Endodermal cell (in vitro differentiated cells): ENCODE data around the gene HS1BP3. TPM values are rescaled to one million over a fixed set of nuclear protein-coding genes. Genes with fewer than 3 reads are reported as not detected.

ENCODE experiments used
- DNase-seq: peaks from one replicate; pipeline ENCODE4 v3.0.0-alpha.2; 2017
- H3K27ac ChIP-seq: 2 replicates; pipeline ENCODE4 v1.5.1; 2013; ENCODE audit warnings: mild to moderate bottlenecking, low read depth, low read length, moderate library complexity
- H3K27me3 ChIP-seq: 2 replicates; pipeline ENCODE4 v1.6.1; 2013; ENCODE audit warnings: mild to moderate bottlenecking, low read length, moderate library complexity; ENCODE audit not compliant: insufficient read depth, control insufficient read depth, poor library complexity, severe bottlenecking
- H3K36me3 ChIP-seq: 2 replicates; pipeline ENCODE4 v1.7.0; 2013; ENCODE audit warnings: mild to moderate bottlenecking, low read length, moderate library complexity; ENCODE audit not compliant: control insufficient read depth, insufficient read depth
- H3K4me1 ChIP-seq: one replicate; pipeline ENCODE4 v1.7.0; 2013; ENCODE audit warnings: low read length; ENCODE audit not compliant: control insufficient read depth, insufficient read depth
- H3K4me3 ChIP-seq: 2 replicates; pipeline ENCODE4 v1.5.1; 2013; ENCODE audit warnings: mild to moderate bottlenecking, low read length, moderate library complexity
- H3K9ac ChIP-seq: 2 replicates; pipeline ENCODE4 v1.6.1; 2013; ENCODE audit warnings: mild to moderate bottlenecking, low read length, moderate library complexity; ENCODE audit not compliant: poor library complexity, severe bottlenecking; ENCODE audit errors: extremely low read depth
- H3K9me3 ChIP-seq: 2 replicates; pipeline ENCODE4 v1.6.1; 2013; ENCODE audit warnings: mild to moderate bottlenecking, low read length, moderate library complexity; ENCODE audit not compliant: control insufficient read depth
- H3K27ac Mint-ChIP-seq: 2 replicates; pipeline ENCODE4 v1.8.0; 2020; ENCODE audit warnings: mixed read lengths
- H3K27me3 Mint-ChIP-seq: 2 replicates; pipeline ENCODE4 v1.8.0; 2021; ENCODE audit warnings: mild to moderate bottlenecking, mixed read lengths; ENCODE audit not compliant: insufficient read depth
- H3K36me3 Mint-ChIP-seq: 2 replicates; pipeline ENCODE4 v1.8.0; 2020; ENCODE audit warnings: low read depth, mixed read lengths
- H3K4me1 Mint-ChIP-seq: 2 replicates; pipeline ENCODE4 v1.8.0; 2020; ENCODE audit warnings: mixed read lengths
- H3K4me3 Mint-ChIP-seq: 2 replicates; pipeline ENCODE4 v1.8.0; 2020; ENCODE audit warnings: mild to moderate bottlenecking, moderate library complexity, mixed read lengths
- H3K9me3 Mint-ChIP-seq: 2 replicates; pipeline ENCODE4 v1.8.0; 2020; ENCODE audit warnings: mild to moderate bottlenecking, mixed read lengths
- WGBS, 2 experiments: methylation state at CpG; one replicate each; pipeline versions ENCODE4 v1.1.5 to v1.1.7; 2013; ENCODE audit warnings: missing lambda C conversion rate in 2 of 2, mixed read lengths in 1 of 2; ENCODE audit not compliant: insufficient coverage in 1 of 2, insufficient read length in 1 of 2; 5-methylcytosine and 5-hydroxymethylcytosine counted together
- total RNA-seq, 2 donors: library from RNA; stranded (reverse); fragmentation: NEBNext Ultra II Directional in 1 of 2; extraction: Animal tissue kit (Norgen Biotek cat#: 25700) in 1 of 2; gene quantifications; 2 replicates in 1 of 2; 3 replicates in 1 of 2; pipeline ENCODE4 v1.2.1, GENCODE V29; 2021
- TF ChIP-seq, protein P1 (sequence below): fragments of 200-600 bp; sonication (generic); conservative IDR thresholded peaks from 2 replicates; pipeline ENCODE4 v1.5.0; 2021; ENCODE audit warnings: antibody characterized with exemption, mild to moderate bottlenecking

HS1BP3 gene
- total RNA-seq, 2 donors from 2014 or later, result 23.0 to 26.2 TPM

DNA sequence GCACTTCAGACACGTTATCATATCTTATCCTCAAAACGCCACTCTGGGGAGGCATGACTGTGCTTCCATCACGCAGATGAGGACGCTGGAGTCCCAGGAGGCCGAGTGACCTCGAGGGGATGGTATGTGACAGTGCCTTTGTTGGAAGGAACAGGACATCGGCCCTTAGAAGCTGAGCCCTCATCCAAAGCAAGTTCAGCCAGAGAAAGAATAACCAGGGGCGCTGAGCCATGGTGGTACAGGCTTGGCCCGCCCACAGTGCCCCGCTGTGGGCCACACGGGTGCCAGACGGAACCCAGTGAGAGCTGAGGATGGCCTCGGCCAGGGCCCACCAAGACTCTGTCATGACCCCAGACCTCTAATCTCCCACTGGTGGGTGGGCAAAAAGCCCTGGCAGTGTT, 31.3 kb downstream of the HS1BP3 start:
- 91 to 92% methylated on average over 7 to 13 of the region's 13 CpGs for WGBS, 2 experiments
- H3K9me3 ChIP-seq, result no peaks in the 10 kb centered on the region
- H3K36me3 ChIP-seq, result no peaks in the 10 kb centered on the region
- peaks cover 26% of the 10 kb centered on the region for H3K4me1 ChIP-seq
- Mint-ChIP-seq H3K27ac (peak overlapping the region; percentile 33), H3K4me1 (peaks cover 10% of the 10 kb centered on the region), H3K4me3 (no peak overlapping the region), H3K9me3 (no peaks in the 10 kb centered on the region), H3K36me3 (peaks cover 14% of the 10 kb centered on the region), H3K27me3 (no peaks in the 10 kb centered on the region)
- H3K27me3 ChIP-seq, result no peaks in the 10 kb centered on the region
- H3K9ac ChIP-seq, result no peak overlapping the region
- no peak overlapping the region for H3K4me3 ChIP-seq
- H3K27ac ChIP-seq, result no peak overlapping the region
- DNase-seq, result peak; percentile 49
- TF ChIP-seq, protein P1, sequence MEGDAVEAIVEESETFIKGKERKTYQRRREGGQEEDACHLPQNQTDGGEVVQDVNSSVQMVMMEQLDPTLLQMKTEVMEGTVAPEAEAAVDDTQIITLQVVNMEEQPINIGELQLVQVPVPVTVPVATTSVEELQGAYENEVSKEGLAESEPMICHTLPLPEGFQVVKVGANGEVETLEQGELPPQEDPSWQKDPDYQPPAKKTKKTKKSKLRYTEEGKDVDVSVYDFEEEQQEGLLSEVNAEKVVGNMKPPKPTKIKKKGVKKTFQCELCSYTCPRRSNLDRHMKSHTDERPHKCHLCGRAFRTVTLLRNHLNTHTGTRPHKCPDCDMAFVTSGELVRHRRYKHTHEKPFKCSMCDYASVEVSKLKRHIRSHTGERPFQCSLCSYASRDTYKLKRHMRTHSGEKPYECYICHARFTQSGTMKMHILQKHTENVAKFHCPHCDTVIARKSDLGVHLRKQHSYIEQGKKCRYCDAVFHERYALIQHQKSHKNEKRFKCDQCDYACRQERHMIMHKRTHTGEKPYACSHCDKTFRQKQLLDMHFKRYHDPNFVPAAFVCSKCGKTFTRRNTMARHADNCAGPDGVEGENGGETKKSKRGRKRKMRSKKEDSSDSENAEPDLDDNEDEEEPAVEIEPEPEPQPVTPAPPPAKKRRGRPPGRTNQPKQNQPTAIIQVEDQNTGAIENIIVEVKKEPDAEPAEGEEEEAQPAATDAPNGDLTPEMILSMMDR, result no peak

DNA sequence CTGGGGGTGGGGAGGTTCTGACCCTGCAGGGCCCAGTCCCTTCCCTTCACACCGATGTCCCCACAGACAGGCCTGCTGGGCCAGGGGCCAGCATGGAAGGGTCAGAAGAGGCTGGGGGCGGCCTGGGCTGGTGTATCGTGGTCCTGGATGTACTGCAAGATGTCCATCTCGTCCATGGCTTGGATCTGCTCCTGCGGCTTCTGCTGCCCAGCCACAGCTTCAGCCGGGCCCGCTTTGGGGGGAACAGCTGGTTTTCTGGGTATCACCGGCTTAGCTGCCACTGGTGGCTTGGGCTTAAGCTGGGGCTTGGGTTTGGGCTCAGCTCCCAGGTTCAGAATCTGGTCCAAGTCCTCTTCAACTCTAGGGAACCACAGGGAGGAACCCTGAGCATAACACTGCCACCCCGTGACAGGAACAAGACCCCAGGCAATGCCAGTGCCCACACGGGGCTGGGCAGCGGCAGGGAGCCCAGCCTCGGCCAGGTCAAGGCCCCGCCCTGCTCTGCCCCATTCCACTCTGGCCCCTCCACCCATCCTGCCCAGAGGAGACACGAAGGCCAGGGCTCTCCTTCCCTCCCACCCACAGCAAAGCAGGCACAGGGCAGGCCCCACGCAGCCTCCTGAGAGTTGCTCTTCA, 31.9 kb downstream of the HS1BP3 start:
- 91 to 95% methylated on average over 4 to 15 of the region's 15 CpGs for WGBS, 2 experiments
- Histone ChIP-seq H3K36me3 (no peaks in the 10 kb centered on the region), H3K4me3 (no peak overlapping the region), H3K4me1 (peaks cover 31% of the 10 kb centered on the region), H3K27ac (no peak overlapping the region), H3K9ac (no peak overlapping the region), H3K27me3 (no peaks in the 10 kb centered on the region), H3K9me3 (no peaks in the 10 kb centered on the region)
- H3K4me1 Mint-ChIP-seq, result peaks cover 16% of the 10 kb centered on the region
- peak; percentile 42 for DNase-seq
- H3K36me3 Mint-ChIP-seq, result peaks cover 14% of the 10 kb centered on the region
- H3K4me3 Mint-ChIP-seq, result no peak overlapping the region
- H3K27ac Mint-ChIP-seq, result no peak overlapping the region
- H3K9me3 Mint-ChIP-seq, result no peaks in the 10 kb centered on the region
- TF ChIP-seq, protein P1, result no peak
- no peaks in the 10 kb centered on the region for H3K27me3 Mint-ChIP-seq

DNA sequence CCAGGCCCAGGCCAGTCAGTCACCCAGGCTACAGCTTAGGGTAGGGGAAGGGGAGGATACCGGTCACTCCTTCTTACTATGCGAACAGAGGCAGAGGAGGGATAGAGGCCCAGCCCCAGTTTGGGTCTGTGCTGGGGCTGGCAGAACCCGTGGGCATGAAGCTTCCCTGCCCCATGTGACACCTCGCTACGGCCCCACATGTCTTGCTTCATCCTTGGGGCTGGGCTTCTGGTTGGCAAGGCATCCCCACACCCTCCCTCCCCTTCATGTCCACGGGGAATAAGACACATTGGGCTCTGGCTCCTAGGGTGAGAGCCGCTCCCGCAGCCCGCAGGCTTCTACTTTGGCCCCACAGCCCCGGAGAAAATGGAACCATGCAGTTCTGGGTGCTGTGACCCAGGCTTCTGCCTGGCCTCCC, 32.4 kb downstream of the HS1BP3 start:
- H3K27ac Mint-ChIP-seq, result peak overlapping the region; percentile 30
- Histone ChIP-seq H3K9ac (no peak overlapping the region), H3K27me3 (no peaks in the 10 kb centered on the region), H3K4me3 (no peak overlapping the region), H3K4me1 (peaks cover 31% of the 10 kb centered on the region), H3K9me3 (no peaks in the 10 kb centered on the region), H3K27ac (peak overlapping the region; percentile 21), H3K36me3 (no peaks in the 10 kb centered on the region)
- TF ChIP-seq, protein P1, result no peak
- WGBS, 2 experiments, result 87 to 93% methylated on average over 3 to 10 of the region's 10 CpGs
- no peaks in the 10 kb centered on the region for H3K9me3 Mint-ChIP-seq
- no peaks in the 10 kb centered on the region for H3K27me3 Mint-ChIP-seq
- peaks cover 14% of the 10 kb centered on the region for H3K36me3 Mint-ChIP-seq
- no peak for DNase-seq
- no peak overlapping the region for H3K4me3 Mint-ChIP-seq
- H3K4me1 Mint-ChIP-seq, result peaks cover 18% of the 10 kb centered on the region
